ENCODE measurements around the gene SNTA1.
"Not testable (repeated sequence)": the region's sequence is repeated elsewhere in the genome, so short reads cannot be mapped to it uniquely, and the experiment has no call there.

The SNTA1 gene

GRCh38 chr20:33470457-33470856 lies 26.9 kb upstream of the SNTA1 start:
- DNase-seq (ENCODE audit: low read depth, low spot score): no peak
- H3K4me3 ChIP-seq (ENCODE audit: low read length): no peak overlapping the region

- DNase-seq (ENCODE audit: low read depth, low spot score): no peak
- no peak overlapping the region for H3K4me3 ChIP-seq (ENCODE audit: low read length)
Measured at GRCh38 chr20:33466303-33466646, 22.7 kb upstream of the SNTA1 start.

- H3K4me3 ChIP-seq (ENCODE audit: low read length): no peak overlapping the region
- no peak for DNase-seq (ENCODE audit: low read depth, low spot score)
Measured at GRCh38 chr20:33465481-33466302, 22.1 kb upstream of the SNTA1 start.

GRCh38 chr20:33464759-33465158 lies 21.2 kb upstream of the SNTA1 start:
- not testable (repeated sequence) for DNase-seq (ENCODE audit: low read depth, low spot score); H3K4me3 ChIP-seq (ENCODE audit: low read length)

- no peak for DNase-seq (ENCODE audit: low read depth, low spot score)
- no peak overlapping the region for H3K4me3 ChIP-seq (ENCODE audit: low read length)
Measured at GRCh38 chr20:33463332-33464101, 20.0 kb upstream of the SNTA1 start.

GRCh38 chr20:33460711-33461110 lies 17.1 kb upstream of the SNTA1 start:
- no peak overlapping the region for H3K4me3 ChIP-seq (ENCODE audit: low read length)
- no peak for DNase-seq (ENCODE audit: low read depth, low spot score)

- no peak overlapping the region for H3K4me3 ChIP-seq (ENCODE audit: low read length)
- DNase-seq (ENCODE audit: low read depth, low spot score): no peak
Measured at GRCh38 chr20:33459599-33459998, 16.0 kb upstream of the SNTA1 start.

GRCh38 chr20:33456916-33457642 lies 13.5 kb upstream of the SNTA1 start:
- peak; percentile 45 for DNase-seq (ENCODE audit: low read depth, low spot score)

GRCh38 chr20:33450867-33451266 lies 7.3 kb upstream of the SNTA1 start:
- no peak overlapping the region for H3K4me3 ChIP-seq (ENCODE audit: low read length)
- no peak for DNase-seq (ENCODE audit: low read depth, low spot score)

More at GRCh38 chr20:33456916-33457642, 13.5 kb upstream of the SNTA1 start:
- H3K4me3 ChIP-seq (ENCODE audit: low read length): not testable (repeated sequence)

- no peak overlapping the region for H3K4me3 ChIP-seq (ENCODE audit: low read length)
- no peak for DNase-seq (ENCODE audit: low read depth, low spot score)
Measured at GRCh38 chr20:33445881-33446625, 2.5 kb upstream of the SNTA1 start.

GRCh38 chr20:33444797-33445560 lies 1.4 kb upstream of the SNTA1 start:
- peak overlapping the region; percentile 75 for H3K4me3 ChIP-seq (ENCODE audit: low read length)
- DNase-seq (ENCODE audit: low read depth, low spot score): no peak

- H3K4me3 ChIP-seq (ENCODE audit: low read length): peak overlapping the region; percentile 75
- no peak for DNase-seq (ENCODE audit: low read depth, low spot score)
Measured at GRCh38 chr20:33443006-33443511, 504 bp downstream of the SNTA1 start.

- H3K4me3 ChIP-seq (ENCODE audit: low read length): peak overlapping the region; percentile 75
- no peak for DNase-seq (ENCODE audit: low read depth, low spot score)
Measured at GRCh38 chr20:33442136-33443005, 1.2 kb downstream of the SNTA1 start.

GRCh38 chr20:33441142-33441955 lies 2.2 kb downstream of the SNTA1 start:
- H3K4me3 ChIP-seq (ENCODE audit: low read length): no peak overlapping the region
- DNase-seq (ENCODE audit: low read depth, low spot score): no peak

- H3K4me3 ChIP-seq (ENCODE audit: low read length); DNase-seq (ENCODE audit: low read depth, low spot score): not testable (repeated sequence)
Measured at GRCh38 chr20:33440562-33440961, 3.0 kb downstream of the SNTA1 start.

- H3K4me3 ChIP-seq (ENCODE audit: low read length): no peak overlapping the region
- DNase-seq (ENCODE audit: low read depth, low spot score): no peak
Measured at GRCh38 chr20:33438481-33438880, 5.1 kb downstream of the SNTA1 start.
